SK-N-SH (cell line): Measurements from ENCODE around the gene MMP3.

Source experiments
- EZH2phosphoT487 ChIP-seq: fragments of 200-600 bp; sonication (generic); IDR thresholded peaks from 2 replicates; pipeline ENCODE4 v1.6.1; 2017; ENCODE audit warnings: low read depth, mixed run types, mild to moderate bottlenecking, antibody characterized with exemption, moderate library complexity, borderline replicate concordance
- FOSL2 ChIP-seq: IDR thresholded peaks from 2 replicates; pipeline ENCODE4 v1.4.0; 2012; ENCODE audit warnings: low read depth, mild to moderate bottlenecking, moderate library complexity, borderline replicate concordance
- JUND ChIP-seq: IDR thresholded peaks from 2 replicates; pipeline ENCODE4 v1.4.0; 2012
- RFX5 ChIP-seq: IDR thresholded peaks from 2 replicates; pipeline ENCODE4 v1.6.1; 2012; ENCODE audit warnings: mild to moderate bottlenecking, improper control_type of control experiment, low read length
- TEAD4 ChIP-seq: IDR thresholded peaks from 2 replicates; pipeline ENCODE4 v1.4.0; 2012; ENCODE audit warnings: mild to moderate bottlenecking, borderline replicate concordance; ENCODE audit not compliant: insufficient read depth
- TF ChIP-seq, protein P1 (sequence below): fragments of 200-600 bp; sonication (generic); IDR thresholded peaks from 2 replicates; pipeline ENCODE4 v1.6.1; 2017; ENCODE audit warnings: antibody characterized with exemption, mild to moderate bottlenecking, moderate library complexity
- TF ChIP-seq, protein P2 (sequence below): IDR thresholded peaks from 2 replicates; pipeline ENCODE4 v1.4.0; 2012; ENCODE audit warnings: low read depth

DNA sequence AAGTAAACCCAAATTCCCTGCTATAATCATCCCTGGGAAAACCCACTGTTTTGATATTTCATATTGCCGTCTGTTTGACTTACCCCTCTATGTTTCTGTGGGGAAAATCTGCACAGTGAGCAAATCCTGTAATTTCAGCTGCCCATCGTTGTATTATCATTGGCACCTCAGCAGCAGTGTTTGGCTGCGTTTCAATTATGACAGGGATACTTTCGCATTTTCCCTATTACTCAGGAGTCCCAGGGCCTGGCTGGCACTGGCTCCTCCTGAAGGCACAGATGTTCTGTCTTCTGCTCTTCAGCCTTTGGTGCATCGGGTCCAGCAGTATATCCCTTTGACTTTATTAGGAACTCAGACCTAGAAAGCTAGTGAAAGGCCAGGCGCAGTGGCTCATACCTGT is 43.6 kb upstream of the MMP3 start:
- TF ChIP-seq, protein P1, sequence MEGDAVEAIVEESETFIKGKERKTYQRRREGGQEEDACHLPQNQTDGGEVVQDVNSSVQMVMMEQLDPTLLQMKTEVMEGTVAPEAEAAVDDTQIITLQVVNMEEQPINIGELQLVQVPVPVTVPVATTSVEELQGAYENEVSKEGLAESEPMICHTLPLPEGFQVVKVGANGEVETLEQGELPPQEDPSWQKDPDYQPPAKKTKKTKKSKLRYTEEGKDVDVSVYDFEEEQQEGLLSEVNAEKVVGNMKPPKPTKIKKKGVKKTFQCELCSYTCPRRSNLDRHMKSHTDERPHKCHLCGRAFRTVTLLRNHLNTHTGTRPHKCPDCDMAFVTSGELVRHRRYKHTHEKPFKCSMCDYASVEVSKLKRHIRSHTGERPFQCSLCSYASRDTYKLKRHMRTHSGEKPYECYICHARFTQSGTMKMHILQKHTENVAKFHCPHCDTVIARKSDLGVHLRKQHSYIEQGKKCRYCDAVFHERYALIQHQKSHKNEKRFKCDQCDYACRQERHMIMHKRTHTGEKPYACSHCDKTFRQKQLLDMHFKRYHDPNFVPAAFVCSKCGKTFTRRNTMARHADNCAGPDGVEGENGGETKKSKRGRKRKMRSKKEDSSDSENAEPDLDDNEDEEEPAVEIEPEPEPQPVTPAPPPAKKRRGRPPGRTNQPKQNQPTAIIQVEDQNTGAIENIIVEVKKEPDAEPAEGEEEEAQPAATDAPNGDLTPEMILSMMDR = no peak
- TF ChIP-seq TEAD4 (no peak), JUND (no peak), RFX5 (no peak), FOSL2 (no peak), EZH2phosphoT487 (no peak)
- TF ChIP-seq, protein P2, sequence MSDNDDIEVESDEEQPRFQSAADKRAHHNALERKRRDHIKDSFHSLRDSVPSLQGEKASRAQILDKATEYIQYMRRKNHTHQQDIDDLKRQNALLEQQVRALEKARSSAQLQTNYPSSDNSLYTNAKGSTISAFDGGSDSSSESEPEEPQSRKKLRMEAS = no peak
